ENCODE data around the gene KRT33B. TPM values are rescaled to one million over a fixed set of nuclear protein-coding genes. Genes with fewer than 3 reads are reported as not detected.
"Not testable (repeated sequence)": the region's sequence is repeated elsewhere in the genome, so short reads cannot be mapped to it uniquely, and the experiment has no call there.

Gene KRT33B
- polyA plus RNA-seq, 1 donor from 2014 or later, result not detected

DNA sequence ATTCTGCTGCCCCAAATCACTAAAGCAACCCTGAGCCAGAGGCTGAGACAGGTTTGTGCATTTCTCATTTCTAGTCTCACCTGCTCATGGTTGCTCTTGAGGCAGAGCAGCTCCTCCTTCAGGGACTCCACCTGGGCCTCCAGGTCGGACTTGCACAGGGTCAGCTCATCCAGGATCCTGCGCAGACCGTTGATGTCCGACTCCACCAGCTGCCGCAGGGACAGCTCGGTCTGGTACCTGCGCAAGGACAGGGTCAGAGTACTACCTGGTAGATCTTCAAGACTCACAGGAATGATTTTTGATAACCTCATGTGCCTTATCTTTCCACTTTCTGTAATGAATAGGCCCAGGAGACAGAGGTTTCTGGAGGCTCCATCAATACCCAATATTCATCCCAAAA lies 26.7 kb upstream of the KRT33B start:
- Histone ChIP-seq H3K27me3 (ENCODE audit: insufficient read depth, low read depth, low read length) (no peaks in the 10 kb centered on the region), H3K36me3 (ENCODE audit: insufficient read depth, low read length) (no peaks in the 10 kb centered on the region), H2AFZ (ENCODE audit: low read depth, low read length) (no peak overlapping the region), H3K9me3 (ENCODE audit: low read length) (no peaks in the 10 kb centered on the region), H3F3A (ENCODE audit: insufficient read depth, low read length, poor library complexity, severe bottlenecking) (no peaks in the 10 kb centered on the region), H3K4me3 (ENCODE audit: low read length) (no peak overlapping the region), H3K27ac (ENCODE audit: low read length) (no peak overlapping the region), H4K20me1 (ENCODE audit: insufficient read depth) (no peaks in the 10 kb centered on the region), H3K4me2 (ENCODE audit: low read length) (no peak overlapping the region), H3K9ac (ENCODE audit: low read length) (no peak overlapping the region), H3K79me2 (replicated peaks; ENCODE audit: insufficient read depth, low read length) (no peaks in the 10 kb centered on the region), H3K9me2 (ENCODE audit: insufficient read depth, low read length) (no peaks in the 10 kb centered on the region)
- TF ChIP-seq TAF1 (IDR thresholded peaks at IDR 0.05; ENCODE audit: low read depth) (no peak), POLR2AphosphoS5 (IDR thresholded peaks at IDR 0.05) (no peak), EZH2 (IDR thresholded peaks at IDR 0.05; ENCODE audit: borderline replicate concordance, insufficient read depth, low read length, poor library complexity, severe bottlenecking) (no peak), MXI1 (conservative IDR thresholded peaks at IDR 0.05; ENCODE audit: poor library complexity, severe bottlenecking) (no peak), RAD21 (conservative IDR thresholded peaks at IDR 0.05) (no peak), EP300 (conservative IDR thresholded peaks at IDR 0.05; ENCODE audit: poor library complexity, severe bottlenecking) (no peak)
- TF ChIP-seq, protein P1, sequence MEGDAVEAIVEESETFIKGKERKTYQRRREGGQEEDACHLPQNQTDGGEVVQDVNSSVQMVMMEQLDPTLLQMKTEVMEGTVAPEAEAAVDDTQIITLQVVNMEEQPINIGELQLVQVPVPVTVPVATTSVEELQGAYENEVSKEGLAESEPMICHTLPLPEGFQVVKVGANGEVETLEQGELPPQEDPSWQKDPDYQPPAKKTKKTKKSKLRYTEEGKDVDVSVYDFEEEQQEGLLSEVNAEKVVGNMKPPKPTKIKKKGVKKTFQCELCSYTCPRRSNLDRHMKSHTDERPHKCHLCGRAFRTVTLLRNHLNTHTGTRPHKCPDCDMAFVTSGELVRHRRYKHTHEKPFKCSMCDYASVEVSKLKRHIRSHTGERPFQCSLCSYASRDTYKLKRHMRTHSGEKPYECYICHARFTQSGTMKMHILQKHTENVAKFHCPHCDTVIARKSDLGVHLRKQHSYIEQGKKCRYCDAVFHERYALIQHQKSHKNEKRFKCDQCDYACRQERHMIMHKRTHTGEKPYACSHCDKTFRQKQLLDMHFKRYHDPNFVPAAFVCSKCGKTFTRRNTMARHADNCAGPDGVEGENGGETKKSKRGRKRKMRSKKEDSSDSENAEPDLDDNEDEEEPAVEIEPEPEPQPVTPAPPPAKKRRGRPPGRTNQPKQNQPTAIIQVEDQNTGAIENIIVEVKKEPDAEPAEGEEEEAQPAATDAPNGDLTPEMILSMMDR (IDR thresholded peaks at IDR 0.05; ENCODE audit: poor library complexity, severe bottlenecking), result no peak

DNA sequence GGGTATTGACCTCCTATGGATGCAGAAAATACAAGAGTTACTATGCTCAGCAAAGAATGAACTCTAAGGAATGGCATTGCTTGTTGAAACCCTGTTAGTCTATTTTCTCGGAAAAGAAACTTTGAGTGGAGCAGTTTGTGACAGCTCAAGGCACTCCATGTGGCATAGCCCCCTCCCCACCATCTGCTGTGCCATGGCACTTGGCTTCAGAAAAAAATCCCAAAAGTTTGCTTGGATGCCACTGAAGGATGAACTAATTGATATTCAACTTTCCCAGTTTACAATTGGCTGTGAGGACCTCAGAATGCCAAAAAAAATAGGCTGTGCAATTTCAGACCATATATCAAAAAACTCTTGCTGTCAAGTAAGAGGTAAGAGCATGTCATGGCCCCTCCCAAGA lies 26.0 kb upstream of the KRT33B start:
- Histone ChIP-seq H3K4me3 (ENCODE audit: low read length) (no peak overlapping the region), H3K36me3 (ENCODE audit: insufficient read depth, low read length) (no peaks in the 10 kb centered on the region), H3K27me3 (ENCODE audit: insufficient read depth, low read depth, low read length) (no peaks in the 10 kb centered on the region), H3K4me2 (ENCODE audit: low read length) (no peak overlapping the region), H3K9me2 (ENCODE audit: insufficient read depth, low read length) (no peaks in the 10 kb centered on the region), H3K9me3 (ENCODE audit: low read length) (no peaks in the 10 kb centered on the region), H3K9ac (ENCODE audit: low read length) (no peak overlapping the region), H2AFZ (ENCODE audit: low read depth, low read length) (no peak overlapping the region), H3F3A (ENCODE audit: insufficient read depth, low read length, poor library complexity, severe bottlenecking) (no peaks in the 10 kb centered on the region), H3K79me2 (replicated peaks; ENCODE audit: insufficient read depth, low read length) (no peaks in the 10 kb centered on the region), H3K27ac (ENCODE audit: low read length) (no peak overlapping the region), H4K20me1 (ENCODE audit: insufficient read depth) (no peaks in the 10 kb centered on the region)
- no peak for TF ChIP-seq MXI1 (conservative IDR thresholded peaks at IDR 0.05; ENCODE audit: poor library complexity, severe bottlenecking)
- TF ChIP-seq SMC3 (conservative IDR thresholded peaks at IDR 0.05; ENCODE audit: poor library complexity), result no peak
- TF ChIP-seq, protein P1 (IDR thresholded peaks at IDR 0.05; ENCODE audit: poor library complexity, severe bottlenecking), result no peak
- TF ChIP-seq, protein P2, sequence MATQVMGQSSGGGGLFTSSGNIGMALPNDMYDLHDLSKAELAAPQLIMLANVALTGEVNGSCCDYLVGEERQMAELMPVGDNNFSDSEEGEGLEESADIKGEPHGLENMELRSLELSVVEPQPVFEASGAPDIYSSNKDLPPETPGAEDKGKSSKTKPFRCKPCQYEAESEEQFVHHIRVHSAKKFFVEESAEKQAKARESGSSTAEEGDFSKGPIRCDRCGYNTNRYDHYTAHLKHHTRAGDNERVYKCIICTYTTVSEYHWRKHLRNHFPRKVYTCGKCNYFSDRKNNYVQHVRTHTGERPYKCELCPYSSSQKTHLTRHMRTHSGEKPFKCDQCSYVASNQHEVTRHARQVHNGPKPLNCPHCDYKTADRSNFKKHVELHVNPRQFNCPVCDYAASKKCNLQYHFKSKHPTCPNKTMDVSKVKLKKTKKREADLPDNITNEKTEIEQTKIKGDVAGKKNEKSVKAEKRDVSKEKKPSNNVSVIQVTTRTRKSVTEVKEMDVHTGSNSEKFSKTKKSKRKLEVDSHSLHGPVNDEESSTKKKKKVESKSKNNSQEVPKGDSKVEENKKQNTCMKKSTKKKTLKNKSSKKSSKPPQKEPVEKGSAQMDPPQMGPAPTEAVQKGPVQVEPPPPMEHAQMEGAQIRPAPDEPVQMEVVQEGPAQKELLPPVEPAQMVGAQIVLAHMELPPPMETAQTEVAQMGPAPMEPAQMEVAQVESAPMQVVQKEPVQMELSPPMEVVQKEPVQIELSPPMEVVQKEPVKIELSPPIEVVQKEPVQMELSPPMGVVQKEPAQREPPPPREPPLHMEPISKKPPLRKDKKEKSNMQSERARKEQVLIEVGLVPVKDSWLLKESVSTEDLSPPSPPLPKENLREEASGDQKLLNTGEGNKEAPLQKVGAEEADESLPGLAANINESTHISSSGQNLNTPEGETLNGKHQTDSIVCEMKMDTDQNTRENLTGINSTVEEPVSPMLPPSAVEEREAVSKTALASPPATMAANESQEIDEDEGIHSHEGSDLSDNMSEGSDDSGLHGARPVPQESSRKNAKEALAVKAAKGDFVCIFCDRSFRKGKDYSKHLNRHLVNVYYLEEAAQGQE (IDR thresholded peaks at IDR 0.05; ENCODE audit: borderline replicate concordance), result no peak
- no peak for TF ChIP-seq POLR2AphosphoS5 (IDR thresholded peaks at IDR 0.05)
- TF ChIP-seq TAF1 (IDR thresholded peaks at IDR 0.05; ENCODE audit: low read depth), result no peak
- TF ChIP-seq EZH2 (IDR thresholded peaks at IDR 0.05; ENCODE audit: borderline replicate concordance, insufficient read depth, low read length, poor library complexity, severe bottlenecking), result no peak
- TF ChIP-seq RAD21 (conservative IDR thresholded peaks at IDR 0.05), result no peak
- TF ChIP-seq EP300 (conservative IDR thresholded peaks at IDR 0.05; ENCODE audit: poor library complexity, severe bottlenecking), result no peak

DNA sequence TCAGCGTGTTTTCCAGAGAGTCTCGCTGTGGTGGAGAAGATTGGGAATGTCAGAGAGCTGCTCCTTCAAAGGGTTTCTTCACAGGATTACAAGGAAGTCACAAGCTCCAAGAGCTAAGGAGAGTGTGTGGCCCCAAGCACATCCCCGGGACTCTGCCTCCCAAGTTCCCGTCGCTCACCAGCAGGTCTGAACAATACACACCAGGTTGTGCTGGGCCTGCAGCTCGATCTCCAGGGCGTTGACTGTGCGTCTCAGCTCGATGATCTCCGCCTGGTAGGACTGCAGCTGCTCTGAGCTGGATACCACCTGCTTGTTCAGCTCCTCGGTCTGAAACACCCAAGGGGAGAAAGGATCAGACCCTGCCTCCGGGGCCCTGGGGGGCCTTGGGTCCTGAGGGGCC lies 25.4 kb upstream of the KRT33B start:
- not testable (repeated sequence) for H3K27ac ChIP-seq (ENCODE audit: low read length); H3K4me2 ChIP-seq (ENCODE audit: low read length); H3K36me3 ChIP-seq (ENCODE audit: insufficient read depth, low read length); H4K20me1 ChIP-seq (ENCODE audit: insufficient read depth); H3K9ac ChIP-seq (ENCODE audit: low read length); H3K79me2 ChIP-seq (replicated peaks; ENCODE audit: insufficient read depth, low read length); H3K9me2 ChIP-seq (ENCODE audit: insufficient read depth, low read length); H2AFZ ChIP-seq (ENCODE audit: low read depth, low read length); H3F3A ChIP-seq (ENCODE audit: insufficient read depth, low read length, poor library complexity, severe bottlenecking); H3K4me3 ChIP-seq (ENCODE audit: low read length); H3K27me3 ChIP-seq (ENCODE audit: insufficient read depth, low read depth, low read length); H3K9me3 ChIP-seq (ENCODE audit: low read length)
